Chondrocyte (in vitro differentiated cells): ENCODE measurements around the gene SET. TPM values are rescaled to one million over a fixed set of nuclear protein-coding genes. Genes with fewer than 3 reads are reported as not detected.
"Not testable (repeated sequence)": the region's sequence is repeated elsewhere in the genome, so short reads cannot be mapped to it uniquely, and the experiment has no call there.

ENCODE experiments used
- DNase-seq: peaks from one replicate; pipeline ENCODE4 v3.0.0; 2021; ENCODE audit warnings: mixed read lengths, low spot score
- H3K27ac Mint-ChIP-seq: one replicate; pipeline ENCODE4 v1.8.0; 2021; ENCODE audit warnings: mild to moderate bottlenecking, moderate library complexity, mixed read lengths; ENCODE audit not compliant: unreplicated experiment
- H3K27me3 Mint-ChIP-seq: 2 replicates; pipeline ENCODE4 v1.8.0; 2021; ENCODE audit warnings: low read depth, mixed read lengths
- H3K36me3 Mint-ChIP-seq: 2 replicates; pipeline ENCODE4 v1.8.0; 2021; ENCODE audit warnings: low read depth, mixed read lengths
- H3K4me1 Mint-ChIP-seq: 2 replicates; pipeline ENCODE4 v1.8.0; 2021; ENCODE audit warnings: low read depth, mild to moderate bottlenecking, mixed read lengths
- H3K4me3 Mint-ChIP-seq: one replicate; pipeline ENCODE4 v1.8.0; 2021; ENCODE audit warnings: mild to moderate bottlenecking, moderate library complexity, mixed read lengths; ENCODE audit not compliant: unreplicated experiment
- H3K9me3 Mint-ChIP-seq: 2 replicates; pipeline ENCODE4 v1.8.0; 2021; ENCODE audit warnings: low read depth, mixed read lengths
- CTCF ChIP-seq: fragments of 200-600 bp; sonication (generic); IDR thresholded peaks from 2 replicates; pipeline ENCODE4 v1.5.0; 2021; ENCODE audit warnings: antibody characterized with exemption, mild to moderate bottlenecking, moderate library complexity
- total RNA-seq: library from RNA; stranded (reverse); gene quantifications from 3 replicates; pipeline ENCODE4 v1.2.1, GENCODE V29; 2021

The SET gene
- total RNA-seq, 1 donor from 2014 or later, result 235 TPM

- Mint-ChIP-seq H3K36me3 (no peaks in the 10 kb centered on the region), H3K4me3 (no peak overlapping the region), H3K27me3 (no peaks in the 10 kb centered on the region), H3K4me1 (peaks cover 14% of the 10 kb centered on the region), H3K9me3 (no peaks in the 10 kb centered on the region), H3K27ac (no peak overlapping the region)
- no peak for DNase-seq
- TF ChIP-seq CTCF, result no peak
Observed at GRCh38 chr9:128657796-128658195, 31.2 kb upstream of the SET start.

- not testable (repeated sequence) for H3K36me3 Mint-ChIP-seq, H3K27ac Mint-ChIP-seq, H3K9me3 Mint-ChIP-seq, H3K27me3 Mint-ChIP-seq, H3K4me3 Mint-ChIP-seq, H3K4me1 Mint-ChIP-seq, DNase-seq
Observed at GRCh38 chr9:128666481-128666941, 22.5 kb upstream of the SET start.

GRCh38 chr9:128669786-128670185 lies 19.2 kb upstream of the SET start:
- H3K4me1 Mint-ChIP-seq, result no peaks in the 10 kb centered on the region

GRCh38 chr9:128675382-128675781 lies 13.6 kb upstream of the SET start:
- no peak overlapping the region for H3K4me3 Mint-ChIP-seq
- no peaks in the 10 kb centered on the region for H3K27me3 Mint-ChIP-seq
- TF ChIP-seq CTCF, result no peak
- H3K4me1 Mint-ChIP-seq, result no peaks in the 10 kb centered on the region
- DNase-seq, result peak; percentile 21
- H3K36me3 Mint-ChIP-seq, result no peaks in the 10 kb centered on the region
- H3K27ac Mint-ChIP-seq, result no peak overlapping the region
- no peaks in the 10 kb centered on the region for H3K9me3 Mint-ChIP-seq

More at GRCh38 chr9:128669786-128670185, 19.2 kb upstream of the SET start:
- TF ChIP-seq CTCF, result no peak
- no peak for DNase-seq
- Mint-ChIP-seq H3K9me3 (no peaks in the 10 kb centered on the region), H3K27ac (no peak overlapping the region), H3K36me3 (no peaks in the 10 kb centered on the region), H3K4me3 (no peak overlapping the region), H3K27me3 (no peaks in the 10 kb centered on the region)

- Mint-ChIP-seq H3K4me1 (no peaks in the 10 kb centered on the region), H3K9me3 (no peaks in the 10 kb centered on the region), H3K27me3 (no peaks in the 10 kb centered on the region), H3K36me3 (no peaks in the 10 kb centered on the region), H3K27ac (no peak overlapping the region), H3K4me3 (no peak overlapping the region)
- no peak for DNase-seq
- no peak for TF ChIP-seq CTCF
Observed at GRCh38 chr9:128677794-128678193, 11.2 kb upstream of the SET start.

GRCh38 chr9:128683340-128684064 lies 5.5 kb upstream of the SET start:
- Mint-ChIP-seq H3K27me3 (no peaks in the 10 kb centered on the region), H3K36me3 (no peaks in the 10 kb centered on the region), H3K9me3 (no peaks in the 10 kb centered on the region), H3K4me1 (peaks cover 29% of the 10 kb centered on the region), H3K27ac (peak overlapping the region; percentile 98), H3K4me3 (peak overlapping the region; percentile 99)
- TF ChIP-seq CTCF, result no peak
- DNase-seq, result no peak
